NCI-H2081 (cell line): ENCODE measurements around the gene GRIK4.
"Not testable (repeated sequence)": the region's sequence is repeated elsewhere in the genome, so short reads cannot be mapped to it uniquely, and the experiment has no call there.

ENCODE experiments used
- DNase-seq, 2 experiments: peaks; one replicate each; lab custom pipeline; 2025; lab: John Stamatoyannopoulos, UW

The GRIK4 gene

GRCh38 chr11:120574876-120575275 is 63.3 kb downstream of the GRIK4 start:
- DNase-seq = no peak

GRCh38 chr11:120575461-120575860 is 63.9 kb downstream of the GRIK4 start:
- no peak for DNase-seq

GRCh38 chr11:120576606-120577005 is 65.1 kb downstream of the GRIK4 start:
- DNase-seq = no peak

GRCh38 chr11:120577041-120577440 is 65.5 kb downstream of the GRIK4 start:
- no peak for DNase-seq

- no peak for DNase-seq
Measured at GRCh38 chr11:120577624-120578363, 66.2 kb downstream of the GRIK4 start.

- DNase-seq = no peak
Measured at GRCh38 chr11:120578596-120579154, 67.1 kb downstream of the GRIK4 start.

- DNase-seq = no peak
Measured at GRCh38 chr11:120579611-120580031, 68.1 kb downstream of the GRIK4 start.

GRCh38 chr11:120581313-120581712 is 69.8 kb downstream of the GRIK4 start:
- no peak for DNase-seq

- DNase-seq = not testable (repeated sequence)
Measured at GRCh38 chr11:120582535-120582934, 71.0 kb downstream of the GRIK4 start.

GRCh38 chr11:120586072-120586471 is 74.5 kb downstream of the GRIK4 start:
- DNase-seq = no peak

GRCh38 chr11:120586728-120587127 is 75.2 kb downstream of the GRIK4 start:
- DNase-seq = no peak

- DNase-seq = no peak
Measured at GRCh38 chr11:120587299-120587698, 75.8 kb downstream of the GRIK4 start.

GRCh38 chr11:120589376-120589775 is 77.8 kb downstream of the GRIK4 start:
- no peak for DNase-seq

- no peak for DNase-seq
Measured at GRCh38 chr11:120590472-120590871, 78.9 kb downstream of the GRIK4 start.

- DNase-seq = no peak
Measured at GRCh38 chr11:120594746-120595145, 83.2 kb downstream of the GRIK4 start.

GRCh38 chr11:120595557-120595956 is 84.0 kb downstream of the GRIK4 start:
- no peak for DNase-seq

GRCh38 chr11:120597250-120598215 is 86.0 kb downstream of the GRIK4 start:
- no peak for DNase-seq

GRCh38 chr11:120598517-120599257 is 87.1 kb downstream of the GRIK4 start:
- no peak for DNase-seq

GRCh38 chr11:120599816-120600420 is 88.4 kb downstream of the GRIK4 start:
- DNase-seq = no peak

GRCh38 chr11:120601536-120601935 is 90.0 kb downstream of the GRIK4 start:
- DNase-seq = no peak

- no peak for DNase-seq
Measured at GRCh38 chr11:120603071-120603470, 91.5 kb downstream of the GRIK4 start.
